GM12878 (cell line): ENCODE measurements around the gene IGLL5. TPM values are rescaled to one million over a fixed set of nuclear protein-coding genes. Genes with fewer than 3 reads are reported as not detected.

Experiments used
- CHD2 ChIP-seq: IDR thresholded peaks from 2 replicates; pipeline ENCODE4 v1.6.1; 2011; ENCODE audit warnings: low read depth, low read length, improper control_type of control experiment, borderline replicate concordance
- EED ChIP-seq: sonication (generic); IDR thresholded peaks from 2 replicates; pipeline ENCODE4 v1.6.1; 2016; ENCODE audit warnings: antibody characterized with exemption, low read depth
- HDAC2 ChIP-seq: fragments of 200-600 bp; sonication (generic); IDR thresholded peaks from 2 replicates; pipeline ENCODE4 v1.6.1; 2017
- HDAC6 ChIP-seq: fragments of 200-600 bp; sonication (generic); IDR thresholded peaks from one replicate; pipeline ENCODE4 v1.8.0; 2017; ENCODE audit warnings: antibody characterized with exemption; ENCODE audit not compliant: unreplicated experiment
- IKZF2 ChIP-seq, 2 experiments: fragments of 450-650 bp; IDR thresholded peaks; 2 replicates each; pipeline ENCODE4 v1.6.1; 2017; ENCODE audit warnings: mild to moderate bottlenecking in 2 of 2, moderate library complexity in 2 of 2
- IRF4 ChIP-seq: IDR thresholded peaks from 2 replicates; pipeline ENCODE4 v1.6.1; 2011; ENCODE audit warnings: low read depth, low read length
- MAX ChIP-seq: IDR thresholded peaks from 2 replicates; pipeline ENCODE4 v1.6.1; 2012; ENCODE audit warnings: low read depth, low read length, improper control_type of control experiment
- MLLT1 ChIP-seq: fragments of 450-650 bp; IDR thresholded peaks from 2 replicates; pipeline ENCODE4 v1.6.1; 2016; ENCODE audit warnings: mild to moderate bottlenecking
- MYC ChIP-seq: IDR thresholded peaks from 2 replicates; pipeline ENCODE4 v1.6.1; 2011; ENCODE audit warnings: mild to moderate bottlenecking, low read length, moderate library complexity, inconsistent platforms; ENCODE audit not compliant: insufficient read depth, insufficient replicate concordance, insufficient read length, severe bottlenecking
- RELA ChIP-seq: fragments of 450-650 bp; IDR thresholded peaks from 2 replicates; pipeline ENCODE4 v1.8.0; 2014; ENCODE audit warnings: borderline replicate concordance; ENCODE audit not compliant: partially characterized antibody
- RELB ChIP-seq: fragments of 450-650 bp; IDR thresholded peaks from 2 replicates; pipeline ENCODE4 v1.6.1; 2017; ENCODE audit warnings: low read depth, mild to moderate bottlenecking, moderate library complexity
- RFX5 ChIP-seq: IDR thresholded peaks from 2 replicates; pipeline ENCODE4 v1.6.1; 2011; ENCODE audit warnings: low read depth, low read length, improper control_type of control experiment
- SIX5 ChIP-seq: IDR thresholded peaks from 2 replicates; pipeline ENCODE4 v1.6.1; 2011; ENCODE audit warnings: mild to moderate bottlenecking, low read depth, low read length, moderate library complexity; ENCODE audit not compliant: severe bottlenecking
- SMARCA5 ChIP-seq: fragments of 450-650 bp; IDR thresholded peaks from 2 replicates; pipeline ENCODE4 v1.6.1; 2017; ENCODE audit warnings: mild to moderate bottlenecking
- SPI1 ChIP-seq: IDR thresholded peaks from 2 replicates; pipeline ENCODE4 v1.6.1; 2011; ENCODE audit warnings: low read depth, mild to moderate bottlenecking, low read length, moderate library complexity, borderline replicate concordance; ENCODE audit not compliant: insufficient read depth
- TAF1 ChIP-seq: IDR thresholded peaks from 2 replicates; pipeline ENCODE4 v1.6.1; 2011; ENCODE audit warnings: mild to moderate bottlenecking, low read depth, low read length, borderline replicate concordance
- WRNIP1 ChIP-seq: IDR thresholded peaks from 2 replicates; pipeline ENCODE4 v1.6.1; 2011; ENCODE audit warnings: low read depth, low read length, improper control_type of control experiment, borderline replicate concordance
- YBX1 ChIP-seq: fragments of 450-650 bp; IDR thresholded peaks from 2 replicates; pipeline ENCODE4 v1.6.1; 2016; ENCODE audit warnings: antibody characterized with exemption
- ZBTB33 ChIP-seq: fragments of 450-650 bp; IDR thresholded peaks from 2 replicates; pipeline ENCODE4 v1.6.1; 2017; ENCODE audit warnings: mild to moderate bottlenecking
- polyA plus RNA-seq, 11 experiments: library from polyadenylated mRNA; depleted of rRNA in 4 of 11; unstranded in 6 of 11; stranded (reverse) in 5 of 11; fragments of >200 nt; fragmentation: Nextera tagmentation in 4 of 11; fragmentation: Illumina TruSeq in 1 of 11; extraction: Ambion mirVana in 4 of 11; extraction: Trizol in 1 of 11; gene quantifications; 1 replicate in 1 of 11; 2 replicates in 10 of 11; pipeline versions ENCODE4 v1.2.1 to v1.2.3, GENCODE V29; 2011 to 2016; ENCODE audit warnings: inconsistent platforms in 2 of 11, missing spikeins in 2 of 11, low read depth in 1 of 11
- total RNA-seq, 4 experiments: library from RNA; depleted of rRNA in 3 of 4; stranded (reverse); fragments of >200 nt in 3 of 4; fragmentation: Illumina TruSeq in 1 of 4; extraction: Trizol in 1 of 4; gene quantifications; 2 replicates each; pipeline versions ENCODE4 v1.2.1 to v1.2.3, GENCODE V29; 2013 to 2021
- TF ChIP-seq, protein P1 (sequence below): fragments of 450-650 bp; formaldehyde crosslinking; IDR thresholded peaks from 2 replicates; pipeline ENCODE4 v1.4.0; 2020; ENCODE audit warnings: mild to moderate bottlenecking, moderate library complexity

Gene IGLL5
- total and polyA plus RNA-seq, 10 of the 15 experiments (the other 5 are each of a cell fraction or from before 2014, with no cell fraction given) = not detected

- no peak for TF ChIP-seq SIX5
- TF ChIP-seq HDAC2 = no peak
- peak; percentile 80 for TF ChIP-seq RELB
- no peak; the same call in 1 of the 2 replicates for TF ChIP-seq TAF1
- TF ChIP-seq HDAC6 = no peak
- no peak for TF ChIP-seq YBX1
- TF ChIP-seq, protein P1, sequence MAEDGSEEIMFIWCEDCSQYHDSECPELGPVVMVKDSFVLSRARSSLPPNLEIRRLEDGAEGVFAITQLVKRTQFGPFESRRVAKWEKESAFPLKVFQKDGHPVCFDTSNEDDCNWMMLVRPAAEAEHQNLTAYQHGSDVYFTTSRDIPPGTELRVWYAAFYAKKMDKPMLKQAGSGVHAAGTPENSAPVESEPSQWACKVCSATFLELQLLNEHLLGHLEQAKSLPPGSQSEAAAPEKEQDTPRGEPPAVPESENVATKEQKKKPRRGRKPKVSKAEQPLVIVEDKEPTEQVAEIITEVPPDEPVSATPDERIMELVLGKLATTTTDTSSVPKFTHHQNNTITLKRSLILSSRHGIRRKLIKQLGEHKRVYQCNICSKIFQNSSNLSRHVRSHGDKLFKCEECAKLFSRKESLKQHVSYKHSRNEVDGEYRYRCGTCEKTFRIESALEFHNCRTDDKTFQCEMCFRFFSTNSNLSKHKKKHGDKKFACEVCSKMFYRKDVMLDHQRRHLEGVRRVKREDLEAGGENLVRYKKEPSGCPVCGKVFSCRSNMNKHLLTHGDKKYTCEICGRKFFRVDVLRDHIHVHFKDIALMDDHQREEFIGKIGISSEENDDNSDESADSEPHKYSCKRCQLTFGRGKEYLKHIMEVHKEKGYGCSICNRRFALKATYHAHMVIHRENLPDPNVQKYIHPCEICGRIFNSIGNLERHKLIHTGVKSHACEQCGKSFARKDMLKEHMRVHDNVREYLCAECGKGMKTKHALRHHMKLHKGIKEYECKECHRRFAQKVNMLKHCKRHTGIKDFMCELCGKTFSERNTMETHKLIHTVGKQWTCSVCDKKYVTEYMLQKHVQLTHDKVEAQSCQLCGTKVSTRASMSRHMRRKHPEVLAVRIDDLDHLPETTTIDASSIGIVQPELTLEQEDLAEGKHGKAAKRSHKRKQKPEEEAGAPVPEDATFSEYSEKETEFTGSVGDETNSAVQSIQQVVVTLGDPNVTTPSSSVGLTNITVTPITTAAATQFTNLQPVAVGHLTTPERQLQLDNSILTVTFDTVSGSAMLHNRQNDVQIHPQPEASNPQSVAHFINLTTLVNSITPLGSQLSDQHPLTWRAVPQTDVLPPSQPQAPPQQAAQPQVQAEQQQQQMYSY (CRISPR knock-in tag) = no peak
- TF ChIP-seq CHD2 = peak; percentile 76
- TF ChIP-seq IRF4 = peak; percentile 64; the same call in 1 of the 2 replicates
- TF ChIP-seq MLLT1 = peak; percentile 41; the same call in 1 of the 2 replicates
- TF ChIP-seq SMARCA5 = no peak
- TF ChIP-seq RFX5 = no peak
- peak; percentile 98 for TF ChIP-seq EED
- peak; percentile 81 to 86 for TF ChIP-seq IKZF2 (IDR thresholded peaks at IDR 0.05)
- no peak for TF ChIP-seq SPI1
- TF ChIP-seq RELA = peak; percentile 97
- TF ChIP-seq ZBTB33 = no peak
- no peak for TF ChIP-seq MAX
- TF ChIP-seq WRNIP1 = no peak
- no peak for TF ChIP-seq MYC
These were observed 44.1 kb downstream of the IGLL5 start (continued) for GRCh38 chr22:22931557-22932270.
